GOT3 (cell line): ENCODE results near the gene RAI2.
"Not testable (repeated sequence)": the region's sequence is repeated elsewhere in the genome, so short reads cannot be mapped to it uniquely, and the experiment has no call there.

ENCODE experiments used
- DNase-seq: peaks from one replicate; lab custom pipeline; 2025; ENCODE audit warnings: mixed read lengths; lab: John Stamatoyannopoulos, UW

The RAI2 gene

DNA sequence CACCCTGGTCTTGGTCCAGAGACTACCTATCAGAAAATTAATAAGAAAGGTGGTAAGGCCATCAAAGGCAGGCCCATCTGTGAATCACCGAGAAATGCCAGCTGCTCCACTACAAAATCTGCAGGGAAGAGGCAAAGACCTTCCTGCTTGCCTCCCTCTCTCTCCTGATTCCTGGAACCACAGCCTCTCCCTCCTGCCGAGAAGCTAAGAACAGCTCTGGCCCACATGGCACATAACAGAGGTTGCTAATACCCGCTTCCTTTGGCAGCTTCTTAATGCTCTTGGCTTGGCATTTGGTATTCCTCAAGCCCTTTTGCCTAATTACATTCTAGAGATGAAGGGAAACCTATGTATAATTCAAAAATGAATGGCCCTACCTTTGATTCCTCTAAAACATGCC lies 32.9 kb downstream of the RAI2 start:
- DNase-seq = no peak

DNA sequence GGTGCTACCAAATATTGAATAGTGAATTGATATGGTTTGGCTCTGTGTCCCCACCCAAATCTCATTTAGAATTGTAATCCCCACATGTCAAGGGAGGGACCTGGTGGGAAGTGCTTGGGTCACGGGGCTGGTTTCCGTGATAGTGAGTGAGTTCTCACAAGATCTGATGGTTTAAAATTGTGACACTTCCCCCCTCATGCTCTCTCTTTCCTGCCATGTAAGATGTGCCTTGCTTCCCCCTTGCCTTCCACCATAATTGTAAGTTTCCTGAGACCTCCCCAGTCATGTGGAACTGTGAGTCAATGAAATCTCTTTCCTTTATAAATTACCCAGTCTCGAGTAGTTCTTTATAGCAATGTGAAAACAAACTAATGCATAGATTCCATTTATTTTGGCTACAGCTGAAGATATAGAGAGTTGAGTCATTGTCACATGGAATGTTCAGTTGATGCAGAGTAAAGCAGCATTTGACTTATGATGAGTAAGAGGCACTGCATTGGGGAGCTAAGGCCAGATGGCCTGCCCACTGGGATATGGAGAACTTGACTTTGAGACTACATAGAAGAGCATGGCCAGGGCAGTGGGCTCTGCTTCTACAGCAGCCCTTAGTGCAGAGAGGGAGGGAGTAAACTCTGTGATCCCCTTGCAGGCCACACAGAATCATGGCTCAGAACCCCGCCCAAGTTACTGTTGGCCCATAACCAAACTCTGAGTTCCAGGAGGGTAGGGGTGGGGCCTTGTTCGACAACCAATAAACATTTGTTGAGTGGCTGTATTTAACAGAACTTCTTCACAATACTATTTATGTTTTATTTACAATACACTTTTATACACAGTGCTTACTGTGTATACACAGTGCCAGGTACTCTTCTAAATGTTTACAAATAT lies 34.2 kb downstream of the RAI2 start:
- no peak for DNase-seq

DNA sequence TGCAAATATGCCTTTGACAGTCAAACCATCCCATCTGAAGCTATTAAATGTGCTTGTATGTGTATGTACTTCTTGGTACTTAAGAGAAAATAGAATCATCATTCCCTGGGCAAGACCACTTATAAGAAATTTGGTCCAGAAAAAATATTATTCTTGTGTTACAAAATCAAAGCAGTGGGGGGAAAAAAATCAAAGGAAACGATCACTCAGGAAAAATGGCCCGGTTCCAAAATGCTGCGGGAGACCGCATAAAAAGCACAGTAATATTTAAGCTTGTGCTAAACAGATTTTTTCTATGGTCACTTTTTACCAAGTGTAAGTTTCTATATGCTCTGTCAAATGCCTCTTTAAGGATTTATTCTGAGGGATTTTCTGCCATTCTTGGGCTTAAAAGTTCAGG lies 36.1 kb downstream of the RAI2 start:
- no peak for DNase-seq

DNA sequence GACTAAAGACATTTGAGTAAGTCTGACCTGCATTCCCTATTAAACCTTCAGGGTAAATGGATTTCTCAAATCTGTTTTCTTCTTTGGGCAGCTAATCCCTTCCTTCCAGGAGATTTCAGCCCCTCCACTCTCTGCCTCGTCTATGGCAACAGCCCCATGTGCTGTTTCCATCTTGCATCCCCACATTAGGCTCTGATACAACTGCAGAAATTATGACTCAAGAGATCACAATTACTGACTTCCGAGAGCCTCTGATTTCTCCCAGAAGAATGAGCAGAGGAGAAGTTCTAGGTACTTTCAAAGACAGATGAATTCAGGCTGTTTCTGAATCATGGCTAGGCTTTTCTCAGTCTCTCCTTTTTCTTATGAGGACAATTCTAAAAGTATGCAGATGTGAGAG lies 38.7 kb downstream of the RAI2 start:
- no peak for DNase-seq

DNA sequence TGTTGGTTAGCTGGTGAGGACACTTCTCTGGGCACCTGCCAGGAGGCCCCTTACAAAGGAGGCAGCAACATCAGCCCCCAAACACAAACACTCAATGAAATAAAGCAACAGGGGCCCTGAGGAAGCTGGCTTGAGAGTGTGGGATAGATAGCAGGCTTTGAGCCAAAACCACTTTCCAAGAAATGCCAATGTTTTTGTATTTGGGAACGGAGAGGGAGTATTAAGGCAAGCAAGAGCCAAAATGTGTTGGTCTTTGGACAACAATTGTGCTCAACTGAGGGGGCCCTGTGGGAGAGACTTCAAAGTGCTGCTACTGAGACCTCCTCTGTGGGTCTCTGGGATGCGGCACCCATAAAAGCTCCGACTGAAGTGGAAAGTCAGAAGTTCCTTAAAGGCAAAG lies 41.0 kb downstream of the RAI2 start:
- DNase-seq = no peak

DNA sequence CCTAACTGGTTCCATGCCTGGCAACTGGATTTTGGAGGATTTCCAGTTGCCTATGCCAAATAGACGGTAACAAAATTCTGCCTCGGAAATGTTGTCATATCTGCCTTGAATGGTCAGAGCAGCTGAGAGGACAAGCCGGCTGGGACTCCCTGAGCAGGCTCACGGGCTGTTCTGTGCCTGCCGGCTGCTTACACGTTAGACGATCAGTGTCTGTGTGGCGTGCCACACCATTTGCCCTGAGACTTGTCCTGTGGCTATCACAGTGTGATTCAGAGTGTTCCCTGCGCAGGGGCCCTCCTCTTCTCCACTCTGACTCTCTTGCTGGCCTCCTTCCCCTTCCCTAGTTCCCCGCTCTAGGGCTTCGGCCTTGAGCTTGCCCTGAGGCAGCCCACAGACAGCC lies 42.4 kb downstream of the RAI2 start:
- no peak for DNase-seq

DNA sequence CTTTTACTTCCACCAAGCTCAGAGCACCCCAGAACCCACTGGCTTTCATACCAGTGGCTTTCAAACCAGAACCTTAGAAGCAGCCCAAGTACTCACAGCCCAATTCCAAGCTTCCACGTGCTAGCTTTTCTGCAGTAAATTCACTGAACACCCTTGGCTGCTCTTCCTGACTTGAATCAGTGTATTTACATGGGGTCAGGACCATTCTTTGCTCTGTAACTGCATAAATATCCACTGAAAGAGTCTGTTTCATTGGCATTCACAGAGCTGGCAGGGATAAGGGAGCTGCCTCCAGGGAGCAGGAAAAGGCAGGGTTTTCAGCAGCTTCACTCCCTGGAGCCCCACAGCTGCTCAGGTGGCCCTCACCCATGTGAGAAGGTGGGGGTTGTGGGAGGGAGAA lies 43.8 kb downstream of the RAI2 start:
- DNase-seq = no peak

DNA sequence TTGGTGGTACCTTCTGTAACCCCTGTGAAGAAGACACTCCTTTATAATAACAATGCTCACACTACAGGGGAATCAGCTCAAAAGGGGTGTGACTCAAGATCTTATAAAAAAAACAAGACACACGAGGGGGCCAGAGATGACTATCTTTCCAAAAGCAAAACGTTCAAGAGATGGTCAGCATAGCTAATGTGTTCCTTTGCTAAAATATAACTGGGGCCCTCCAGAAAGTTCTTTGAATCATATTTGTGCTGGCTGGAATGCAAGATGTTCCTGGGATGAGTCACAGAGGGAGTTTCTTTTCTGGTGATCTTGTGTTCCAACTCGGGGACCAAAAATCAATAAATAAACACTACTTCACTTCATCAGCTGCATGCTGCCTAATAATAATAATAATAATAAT lies 46.5 kb downstream of the RAI2 start:
- no peak for DNase-seq

DNA sequence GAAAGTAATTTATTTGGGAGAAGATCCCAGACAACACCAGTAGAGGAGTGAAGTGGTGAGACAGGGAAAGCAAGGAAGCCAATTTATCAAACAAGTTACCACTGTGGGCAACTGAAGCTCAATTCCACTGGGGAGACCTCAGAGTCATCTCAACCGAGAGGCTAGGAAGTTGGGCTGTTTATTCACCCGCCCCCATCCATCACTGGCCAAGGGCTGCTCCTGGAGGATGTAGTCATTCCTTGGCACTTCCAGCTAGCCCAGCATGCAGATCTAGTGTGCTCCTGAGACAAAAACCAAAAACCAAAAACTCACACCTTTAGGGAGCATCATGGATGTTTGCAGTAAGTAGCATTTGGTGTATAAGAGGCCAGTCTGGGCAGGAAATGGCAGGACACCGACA lies 47.0 kb downstream of the RAI2 start:
- no peak for DNase-seq

DNA sequence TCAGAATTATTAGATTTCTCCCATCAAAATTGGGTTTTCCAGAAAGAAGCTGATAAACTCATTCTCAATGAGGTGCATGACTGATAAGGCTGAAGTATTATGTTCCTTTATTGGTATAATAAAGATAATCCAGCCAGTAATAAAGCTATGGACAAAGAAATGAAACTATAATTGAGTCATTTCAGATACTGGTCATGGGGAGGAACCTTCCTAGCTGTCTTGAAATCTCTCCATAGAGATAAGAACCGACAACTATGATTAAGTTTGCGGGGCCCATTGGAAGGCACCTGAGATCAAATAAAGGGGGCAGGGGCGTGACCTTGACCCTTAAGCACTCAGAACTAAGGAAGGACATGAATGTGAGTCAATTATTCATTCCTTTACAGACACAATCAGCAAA lies 47.8 kb downstream of the RAI2 start:
- DNase-seq = no peak

DNA sequence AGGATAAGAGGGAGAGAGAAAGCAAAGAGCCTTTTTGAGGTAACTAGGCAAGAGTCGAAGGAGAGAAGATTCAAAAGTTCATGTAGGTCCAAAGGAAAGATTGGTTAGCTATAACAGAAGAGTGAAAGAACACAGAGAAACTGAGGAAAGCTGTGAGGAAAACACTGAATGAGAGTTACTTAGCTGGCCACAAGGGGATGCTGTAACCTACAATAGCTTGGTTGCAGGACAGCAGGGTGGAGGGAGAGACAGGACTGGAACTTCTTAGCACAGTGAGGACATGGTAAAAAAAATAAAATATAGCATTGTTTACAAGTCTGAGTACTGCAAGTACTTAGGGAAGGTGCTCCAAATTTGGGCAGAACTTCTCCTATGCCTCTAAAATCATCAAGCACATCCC lies 48.3 kb downstream of the RAI2 start:
- no peak for DNase-seq

DNA sequence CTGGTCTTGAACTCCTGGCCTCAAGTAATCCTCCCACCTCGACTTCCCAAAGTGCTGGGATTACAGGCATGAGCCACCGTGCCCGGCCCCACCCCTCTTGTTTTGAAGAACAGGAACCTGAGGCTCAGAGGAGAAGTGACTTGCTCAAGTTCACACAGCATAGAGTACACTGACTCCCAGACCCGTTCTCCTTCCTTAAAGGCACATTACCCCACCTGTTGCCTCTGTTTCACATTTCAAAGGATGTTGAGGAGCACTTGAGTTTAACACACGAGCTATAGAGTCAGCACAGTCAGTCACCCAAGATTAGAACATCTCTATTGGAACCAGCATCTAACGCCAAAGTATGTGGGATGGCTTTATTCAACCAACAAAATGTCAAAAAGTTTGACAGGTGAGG lies 51.1 kb downstream of the RAI2 start:
- no peak for DNase-seq

DNA sequence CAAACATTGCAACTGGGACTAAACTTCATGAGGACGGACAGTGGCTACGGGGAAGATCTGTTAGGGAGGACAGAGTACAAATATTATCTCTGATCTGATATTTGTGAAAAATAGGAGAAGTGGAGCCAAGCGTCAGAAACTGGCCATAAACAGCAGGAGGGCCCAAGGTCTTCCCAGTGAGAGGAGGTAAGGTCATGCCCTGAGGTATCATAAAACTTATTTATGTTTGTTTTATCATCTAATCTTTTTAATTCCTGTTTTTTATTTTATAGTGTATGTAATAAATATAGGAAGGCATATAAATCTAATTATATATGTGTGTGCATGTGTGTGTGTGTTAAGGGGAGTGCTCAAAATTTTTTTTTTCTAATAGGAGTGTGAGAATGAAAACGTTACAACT lies 51.8 kb downstream of the RAI2 start:
- DNase-seq = no peak

DNA sequence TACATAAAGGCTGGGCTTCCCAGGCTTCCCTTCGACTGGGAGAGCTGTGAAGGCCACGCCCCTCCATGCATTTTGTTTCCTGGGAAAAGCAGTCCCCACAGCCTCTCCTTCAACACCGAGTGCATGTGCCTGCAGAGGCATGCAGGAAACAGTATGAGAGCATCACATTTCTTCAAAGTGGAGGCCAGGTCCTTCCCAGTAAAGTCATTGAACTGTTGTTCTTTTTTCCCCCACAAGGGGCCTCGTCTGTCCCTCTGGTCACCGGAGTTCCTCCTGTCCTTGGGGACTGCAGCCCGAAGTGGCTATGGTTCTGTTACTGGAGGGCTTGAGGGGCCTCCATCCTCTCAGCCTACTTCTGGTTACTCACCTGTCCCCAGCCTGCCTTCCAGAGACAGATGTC lies 56.0 kb downstream of the RAI2 start:
- DNase-seq = no peak

DNA sequence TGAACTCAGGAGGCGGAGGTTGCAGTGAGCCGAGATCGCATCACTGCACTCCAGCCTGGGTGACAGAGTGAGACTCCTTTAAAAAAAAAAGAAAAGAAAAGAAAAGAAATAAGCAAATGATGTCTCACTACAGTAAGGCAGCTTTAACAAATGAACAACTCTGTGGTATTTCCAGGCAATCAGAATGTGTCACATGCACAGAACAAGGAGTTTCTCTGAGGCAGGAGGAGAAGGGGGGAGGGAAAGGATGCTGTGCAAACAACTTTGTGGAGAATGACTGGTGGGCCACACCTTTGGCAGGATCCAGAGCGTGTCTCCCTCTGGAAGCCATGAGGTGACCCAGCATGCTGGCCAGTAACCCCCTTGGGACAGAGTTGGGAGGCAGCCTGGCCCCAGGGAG lies 57.6 kb downstream of the RAI2 start:
- no peak for DNase-seq

DNA sequence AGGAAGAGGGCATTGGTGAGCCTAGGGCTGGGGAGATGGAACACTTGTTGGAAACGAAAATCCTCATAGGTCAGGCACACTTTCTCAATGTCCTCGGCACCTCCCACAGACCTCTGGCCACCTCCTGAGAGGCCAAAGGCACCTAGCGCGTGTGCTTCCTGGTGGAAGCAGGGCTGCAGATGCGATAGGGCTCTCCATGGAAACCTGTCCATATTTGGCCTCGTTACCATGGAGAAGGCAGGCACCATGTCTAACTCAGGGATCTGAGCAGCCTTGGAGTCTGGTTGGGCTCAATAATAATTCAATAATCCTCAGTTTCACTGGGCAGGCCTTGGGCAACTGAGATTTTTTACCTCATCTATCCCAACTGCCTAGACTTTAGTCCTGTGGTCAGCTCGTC lies 58.3 kb downstream of the RAI2 start:
- DNase-seq = no peak

DNA sequence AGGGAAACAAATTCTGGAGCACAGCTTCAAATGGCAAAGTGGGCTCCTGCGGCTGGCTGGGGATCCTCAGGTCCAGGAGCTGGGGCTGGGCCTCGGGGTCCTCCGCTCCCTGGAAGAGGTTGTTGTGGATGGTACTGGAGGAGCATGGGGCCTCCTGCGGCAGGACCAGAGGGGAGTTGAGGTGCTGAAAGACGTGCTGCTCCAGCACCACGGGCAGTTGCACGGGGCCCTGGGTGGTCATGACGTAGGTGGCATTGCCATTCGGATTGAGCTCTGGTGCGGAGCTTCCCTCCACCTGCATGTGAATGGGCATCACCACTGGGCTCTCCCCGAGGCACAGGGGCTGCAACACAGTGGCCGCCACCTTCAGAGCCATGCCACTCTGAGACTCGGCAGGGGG lies 59.7 kb downstream of the RAI2 start:
- DNase-seq = no peak

DNA sequence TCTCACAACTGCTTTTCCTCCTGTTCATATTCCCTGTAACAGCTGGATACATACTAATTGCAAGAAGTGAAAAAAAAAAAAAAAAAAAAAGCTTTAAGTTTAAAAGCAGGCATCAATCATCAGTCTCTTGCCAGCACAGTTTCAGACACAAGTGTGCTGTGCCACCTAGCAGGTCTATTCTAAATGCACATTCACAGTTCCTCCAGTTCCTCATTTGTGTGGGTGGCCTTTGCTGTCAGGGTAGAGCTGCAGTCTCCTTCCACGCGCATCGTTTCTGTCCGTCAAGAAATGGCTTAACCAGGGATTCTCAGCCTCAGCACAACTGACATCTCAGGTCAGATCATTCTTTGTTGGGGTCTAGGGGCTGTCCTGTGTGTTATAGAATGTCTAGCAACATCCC lies 62.2 kb downstream of the RAI2 start:
- DNase-seq = no peak

DNA sequence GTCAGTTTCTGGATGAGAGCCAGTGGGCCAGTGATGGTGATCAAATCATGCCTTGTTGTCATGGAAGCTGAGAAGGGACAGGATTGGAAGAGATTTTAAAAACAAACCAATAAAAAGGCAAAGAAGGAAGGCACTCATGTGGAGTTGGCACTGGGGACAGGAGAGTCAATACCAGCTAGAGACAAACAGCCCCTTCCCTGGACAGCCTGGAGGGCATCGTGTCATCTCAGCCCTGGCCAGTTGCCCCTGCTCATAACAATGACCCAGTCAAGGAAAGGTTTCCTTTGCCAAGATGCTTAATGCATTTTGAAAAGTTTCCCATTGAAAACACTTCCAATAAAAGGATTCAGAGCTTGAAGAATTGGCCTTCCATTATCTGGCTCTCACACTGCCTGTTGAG lies 68.3 kb downstream of the RAI2 start:
- peak; percentile 100 for DNase-seq

DNA sequence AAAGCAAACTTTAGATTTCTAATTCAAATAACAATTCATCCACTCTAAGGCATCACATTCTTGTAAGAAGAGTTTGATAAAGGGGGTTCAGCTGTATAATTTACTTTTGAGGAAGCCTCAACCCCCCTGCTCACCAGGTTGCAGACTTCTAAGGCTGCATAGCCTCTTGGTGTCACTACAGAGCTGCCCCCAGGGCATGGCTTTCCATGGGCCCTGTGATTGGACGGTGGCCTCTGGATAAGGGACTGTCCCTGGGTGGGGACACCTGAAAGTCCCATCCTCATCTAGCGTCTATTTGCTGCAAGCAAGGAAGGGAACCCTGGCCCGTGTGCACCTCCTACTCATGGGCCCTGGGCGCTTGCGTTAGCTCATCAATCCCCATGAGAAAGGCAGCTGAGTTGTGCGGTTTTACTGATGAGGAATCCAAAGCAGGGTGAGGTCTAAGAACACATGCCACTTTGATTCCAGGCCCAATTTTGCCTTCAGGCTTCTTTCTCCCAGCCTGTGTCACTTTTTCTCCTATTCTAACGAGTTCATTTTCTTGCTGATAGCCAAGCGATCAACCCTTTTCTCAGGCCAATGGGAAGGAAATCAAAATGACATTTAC lies 72.0 kb downstream of the RAI2 start:
- DNase-seq = no peak

DNA sequence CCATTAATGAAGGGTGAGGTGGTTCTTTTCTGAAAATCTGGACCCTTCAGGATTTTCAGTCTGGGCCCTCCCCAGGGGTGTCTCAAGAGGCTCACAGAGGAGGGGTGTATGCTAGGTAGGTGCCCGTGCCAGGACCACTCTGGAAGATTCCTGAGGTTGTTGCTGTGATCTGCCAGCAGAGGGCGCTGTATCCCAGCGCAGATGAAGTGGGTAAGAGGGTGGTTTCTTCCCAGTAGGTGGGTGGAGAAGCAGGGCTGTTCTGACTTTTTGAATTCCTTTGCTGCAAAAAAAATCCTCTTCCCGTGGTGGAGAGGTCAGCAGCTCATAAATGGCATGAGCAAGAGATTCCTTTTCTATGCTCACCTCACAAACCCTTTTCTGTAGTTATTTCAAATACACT lies 72.7 kb downstream of the RAI2 start:
- peak; percentile 2 for DNase-seq

DNA sequence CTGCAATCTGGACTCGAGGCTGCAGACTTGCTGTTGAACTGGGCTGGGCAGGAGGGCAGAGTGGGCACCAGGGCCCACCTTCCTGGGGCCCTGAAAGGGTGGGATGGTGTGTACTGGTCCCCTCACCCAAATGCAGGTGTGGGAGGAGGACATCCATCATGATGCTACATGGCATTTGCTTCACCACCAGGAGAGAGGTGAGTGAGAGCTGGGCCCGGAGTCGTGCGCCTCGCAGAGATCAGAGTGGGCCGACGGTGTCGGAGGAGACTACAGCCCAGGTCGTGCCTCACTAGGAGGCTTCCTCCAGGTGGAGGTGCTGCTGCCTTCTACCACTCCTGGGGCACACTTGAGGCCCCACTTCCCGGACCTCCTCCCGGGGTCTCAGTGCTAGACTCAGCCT lies 73.5 kb downstream of the RAI2 start:
- no peak for DNase-seq

DNA sequence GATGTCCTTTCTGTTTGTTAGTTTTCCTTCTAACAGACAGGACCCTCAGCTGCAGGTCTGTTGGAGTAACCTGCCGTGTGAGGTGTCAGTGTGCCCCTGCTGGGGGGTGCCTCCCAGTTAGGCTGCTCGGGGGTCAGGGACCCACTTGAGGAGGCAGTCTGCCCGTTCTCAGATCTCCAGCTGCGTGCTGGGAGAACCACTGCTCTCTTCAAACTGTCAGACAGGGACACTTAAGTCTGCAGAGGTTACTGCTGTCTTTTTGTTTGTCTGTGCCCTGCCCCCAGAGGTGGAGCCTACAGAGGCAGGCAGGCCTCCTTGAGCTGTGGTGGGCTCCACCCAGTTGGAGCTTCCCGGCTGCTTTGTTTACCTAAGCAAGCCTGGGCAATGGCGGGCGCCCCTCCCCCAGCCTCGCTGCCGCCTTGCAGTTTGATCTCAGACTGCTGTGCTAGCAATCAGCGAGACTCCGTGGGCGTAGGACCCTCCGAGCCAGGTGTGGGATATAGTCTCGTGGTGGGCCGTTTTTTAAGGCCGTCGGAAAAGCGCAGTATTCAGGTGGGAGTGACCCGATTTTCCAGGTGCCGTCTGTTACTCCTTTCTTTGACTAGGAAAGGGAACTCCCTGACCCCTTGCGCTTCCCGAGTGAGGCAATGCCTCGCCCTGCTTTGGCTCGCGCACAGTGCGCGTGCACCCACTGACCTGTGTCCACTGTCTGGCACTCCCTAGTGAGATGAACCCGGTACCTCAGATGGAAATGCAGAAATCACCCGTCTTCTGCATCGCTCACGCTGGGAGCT lies 74.3 kb downstream of the RAI2 start:
- DNase-seq = not testable (repeated sequence)
